ENCODE measurements around the gene ASB2.

ASB2 gene

GRCh38 chr14:93977790-93978581, 1.6 kb upstream of the ASB2 start:
- peak; percentile 67 to 82 for DNase-seq

- no peak for DNase-seq
These were observed 801 bp upstream of the ASB2 start for GRCh38 chr14:93977171-93977570.

- peak in 1 of 2 experiments; percentile 23 for DNase-seq
These were observed 436 bp downstream of the ASB2 start for GRCh38 chr14:93975791-93976476.

- no peak for DNase-seq
These were observed 1.5 kb downstream of the ASB2 start for GRCh38 chr14:93974833-93975232.

GRCh38 chr14:93974299-93974698, 2.1 kb downstream of the ASB2 start:
- no peak for DNase-seq

GRCh38 chr14:93973607-93974006, 2.8 kb downstream of the ASB2 start:
- no peak for DNase-seq

GRCh38 chr14:93972618-93973205, 3.7 kb downstream of the ASB2 start:
- DNase-seq: no peak

GRCh38 chr14:93971635-93972027, 4.7 kb downstream of the ASB2 start:
- no peak for DNase-seq

GRCh38 chr14:93970965-93971634, 5.3 kb downstream of the ASB2 start:
- DNase-seq: peak; percentile 42 to 50

GRCh38 chr14:93970585-93970964, 5.8 kb downstream of the ASB2 start:
- peak; percentile 65 to 73 for DNase-seq

GRCh38 chr14:93969082-93969828, 7.1 kb downstream of the ASB2 start:
- no peak for DNase-seq

GRCh38 chr14:93967637-93968250, 8.6 kb downstream of the ASB2 start:
- DNase-seq: no peak

- DNase-seq: no peak
These were observed 10.4 kb downstream of the ASB2 start for GRCh38 chr14:93965946-93966474.

- no peak for DNase-seq
These were observed 11.0 kb downstream of the ASB2 start for GRCh38 chr14:93965287-93965821.

GRCh38 chr14:93964820-93965286, 11.5 kb downstream of the ASB2 start:
- DNase-seq: no peak

- DNase-seq: no peak
These were observed 12.1 kb downstream of the ASB2 start for GRCh38 chr14:93964281-93964680.

- DNase-seq: no peak
These were observed 12.7 kb downstream of the ASB2 start for GRCh38 chr14:93963692-93964091.

- DNase-seq: peak in 1 of 2 experiments; percentile 42
These were observed 13.4 kb downstream of the ASB2 start for GRCh38 chr14:93962701-93963601.

GRCh38 chr14:93961620-93962019, 14.8 kb downstream of the ASB2 start:
- no peak for DNase-seq

- DNase-seq: no peak
These were observed 15.5 kb downstream of the ASB2 start for GRCh38 chr14:93960774-93961438.

Data from stimulated activated CD4-positive, alpha-beta T cell treated with anti-CD3 and anti-CD28 coated beads, Interleukin-4, amount 100 ng/mL, for 4 hours (primary cell).